ENCODE measurements around the gene SGMS2.
"Not testable (repeated sequence)": the region's sequence is repeated elsewhere in the genome, so short reads cannot be mapped to it uniquely, and the experiment has no call there.

SGMS2 gene

DNA sequence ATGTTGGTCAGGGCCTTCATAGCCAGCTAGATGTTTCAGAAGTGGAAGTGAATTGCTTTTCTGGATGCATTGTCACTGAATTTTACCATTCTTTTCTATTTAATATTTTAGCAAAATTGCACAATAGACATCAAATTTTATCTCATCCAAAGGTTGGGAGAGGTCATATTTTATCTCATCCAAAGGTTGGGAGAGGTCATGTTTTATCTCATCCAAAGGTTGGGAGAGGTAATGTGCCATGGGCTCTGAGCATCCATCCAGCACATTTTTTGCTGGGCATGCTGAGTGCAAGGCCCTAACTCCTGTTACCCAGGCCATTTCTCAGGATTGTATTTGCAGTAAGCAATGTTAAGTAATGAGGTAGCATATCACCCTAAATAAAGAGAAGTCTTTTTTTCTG is 91.9 kb downstream of the SGMS2 start:
- DNase-seq: no peak

GRCh38 chr4:107917500-107917899 is 92.8 kb downstream of the SGMS2 start:
- DNase-seq: no peak

DNA sequence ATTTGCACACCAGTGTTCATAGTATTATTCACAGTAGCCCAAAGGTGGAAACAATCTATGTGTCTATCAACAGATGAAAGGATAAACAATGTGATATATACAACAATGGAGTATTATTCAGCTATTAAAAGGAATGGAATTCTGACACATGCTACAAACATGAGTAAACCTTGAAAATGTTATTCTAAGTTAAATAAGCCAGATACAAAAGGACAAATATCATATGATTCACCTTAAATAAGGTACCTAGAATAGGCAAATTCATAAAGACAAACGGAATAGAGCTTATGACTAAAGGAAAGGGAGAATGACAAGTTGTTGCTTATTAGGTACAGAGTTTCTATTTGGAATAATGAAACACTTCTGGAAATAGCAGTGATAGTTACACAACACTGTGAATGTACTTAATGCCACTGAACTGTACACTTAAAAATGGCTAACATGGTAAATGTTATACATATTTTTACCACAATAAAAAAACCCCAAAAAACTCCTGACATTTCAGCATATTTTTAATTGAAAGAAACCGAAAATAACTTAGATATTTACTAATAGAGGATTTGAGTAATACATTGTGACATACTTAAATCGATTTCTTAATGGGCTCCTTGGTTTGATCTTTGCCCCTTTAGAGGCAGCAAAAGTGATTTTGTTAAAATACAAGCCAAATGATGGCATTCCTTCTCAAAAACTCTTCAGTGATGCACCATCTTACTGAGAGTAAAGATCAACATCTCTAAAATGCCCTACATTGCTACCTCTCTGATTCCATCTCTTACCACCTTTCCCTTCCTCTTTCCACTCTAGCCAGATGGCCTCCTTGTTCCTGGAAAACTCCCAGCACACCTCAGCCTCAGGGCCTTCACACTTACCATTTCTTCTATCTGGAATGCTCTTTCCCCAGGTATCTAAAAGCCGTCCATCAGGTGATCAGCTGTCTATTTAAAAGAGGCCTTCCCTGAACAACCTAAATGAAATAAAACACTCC is 98.0 kb downstream of the SGMS2 start:
- DNase-seq: no peak

DNA sequence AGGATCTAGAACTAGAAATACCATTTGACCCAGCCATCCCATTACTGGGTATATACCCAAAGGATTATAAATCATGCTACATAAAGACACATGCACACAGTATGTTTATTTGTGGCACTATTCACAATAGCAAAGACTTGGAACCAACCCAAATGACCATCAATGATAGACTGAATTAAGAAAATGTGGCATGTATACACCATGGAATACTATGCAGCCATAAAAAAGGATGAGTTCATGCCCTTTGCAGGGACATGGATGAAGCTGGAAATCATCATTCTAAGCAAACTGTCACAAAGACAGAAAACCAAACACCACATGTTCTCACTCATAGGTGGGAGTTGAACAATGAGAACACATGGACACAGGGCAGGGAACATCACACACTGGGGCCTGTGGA is 101.0 kb downstream of the SGMS2 start:
- DNase-seq: not testable (repeated sequence)

DNA sequence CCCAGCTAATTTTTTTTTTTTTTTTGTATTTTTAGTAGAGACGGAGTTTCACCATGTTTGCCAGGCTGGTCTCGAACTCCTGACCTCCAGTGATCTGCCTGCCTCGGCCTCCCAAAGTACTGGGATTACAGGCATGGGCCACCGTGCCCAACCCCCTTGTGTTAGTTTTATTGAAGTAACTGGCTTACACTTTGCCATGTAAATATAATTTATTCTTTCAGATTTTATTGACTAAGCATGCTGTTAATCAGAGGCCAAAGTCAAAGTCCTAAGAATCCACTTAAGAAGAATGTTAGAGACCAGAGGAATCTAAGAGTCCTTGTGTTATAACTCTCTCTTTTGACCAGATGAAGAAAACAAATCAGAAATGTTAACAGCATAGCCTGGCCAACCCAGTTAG is 102.1 kb downstream of the SGMS2 start:
- DNase-seq: not testable (repeated sequence)

GRCh38 chr4:107930821-107931774 is 106.4 kb downstream of the SGMS2 start, which contains the start of gene CYP2U1:
Gene CYP2U1 (plus strand): TSS chr4:107931549. CDS start chr4:107931644, 95 bp downstream.
- DNase-seq: no peak

- no peak for DNase-seq
Observed at GRCh38 chr4:107931775-107932321, 107.1 kb downstream of the SGMS2 start.

GRCh38 chr4:107935246-107935645 is 110.5 kb downstream of the SGMS2 start:
- no peak for DNase-seq

DNA sequence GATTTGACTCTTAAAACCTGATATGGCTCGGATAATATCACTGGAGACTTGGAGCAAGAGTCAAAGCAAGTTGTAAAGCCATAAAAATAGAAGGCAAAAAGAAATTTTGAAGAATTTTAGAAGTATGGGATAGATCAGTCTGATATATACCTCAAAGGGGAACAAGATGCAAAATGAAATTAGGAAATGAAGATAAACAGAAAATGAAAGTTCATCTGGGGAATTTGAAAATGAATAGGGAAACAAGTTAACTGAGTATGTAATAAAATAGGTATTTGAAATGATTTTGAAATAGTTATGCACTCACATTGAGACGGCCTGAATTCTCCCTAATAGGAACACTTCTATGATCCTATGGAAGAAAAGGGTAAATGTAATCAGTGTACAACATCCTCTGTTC is 112.3 kb downstream of the SGMS2 start:
- no peak for DNase-seq

DNA sequence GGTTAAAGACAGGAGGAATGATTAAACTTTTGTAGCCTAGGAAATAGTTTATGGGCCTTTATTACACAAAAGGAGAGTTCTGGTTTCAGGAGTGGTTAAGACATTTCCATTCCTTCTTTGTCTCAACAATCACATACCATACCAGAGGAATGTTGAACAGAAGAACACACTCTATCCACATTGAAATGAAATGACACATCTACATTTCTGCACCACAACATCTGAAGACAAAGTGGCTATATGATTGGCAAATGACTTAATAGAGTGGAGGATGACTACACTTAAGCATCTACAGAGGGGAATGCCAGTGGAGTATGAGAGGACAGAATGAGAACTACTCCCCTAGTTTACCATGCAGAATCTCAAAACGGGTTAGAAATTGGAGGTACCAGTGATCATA is 114.6 kb downstream of the SGMS2 start:
- DNase-seq: no peak

GRCh38 chr4:107945809-107946208 is 121.1 kb downstream of the SGMS2 start:
- no peak for DNase-seq

GRCh38 chr4:107950746-107951540 is 126.2 kb downstream of the SGMS2 start:
- DNase-seq: no peak

DNA sequence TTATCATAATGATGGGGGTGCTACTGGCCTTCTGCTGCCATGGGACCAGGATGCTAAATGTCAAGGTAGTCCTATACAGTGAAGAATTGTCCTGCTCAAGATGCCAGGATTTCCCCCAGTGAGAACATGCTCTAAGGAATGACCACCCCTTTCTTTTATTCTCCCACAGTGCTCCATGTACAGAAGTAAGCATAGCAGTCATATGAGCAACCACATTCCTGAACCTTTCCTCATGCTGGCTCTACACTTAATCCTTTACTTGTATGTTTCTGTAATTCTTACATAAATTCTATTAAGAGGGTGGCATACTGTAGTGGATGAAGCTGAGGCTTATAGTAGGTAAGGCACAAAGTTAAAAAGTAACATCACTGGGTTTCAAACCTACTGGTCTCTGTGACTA is 126.8 kb downstream of the SGMS2 start:
- no peak for DNase-seq

DNA sequence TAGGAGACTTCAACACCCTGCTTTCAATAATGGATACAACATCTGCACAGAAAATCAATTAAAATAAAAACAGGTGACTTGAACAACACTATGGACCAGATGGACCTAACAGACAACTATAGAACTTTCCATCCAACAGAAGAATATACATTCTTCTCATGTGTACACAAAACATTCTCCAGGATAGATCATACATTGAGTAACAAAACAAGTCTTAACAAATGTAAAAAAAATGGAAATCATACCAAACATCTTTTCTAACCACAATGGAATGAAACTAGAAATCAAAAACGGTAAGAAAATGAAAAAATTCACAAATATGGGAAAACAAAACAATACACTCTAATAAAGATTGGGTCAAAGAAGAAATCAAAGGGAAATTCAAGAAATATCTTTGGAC is 131.3 kb downstream of the SGMS2 start:
- DNase-seq: no peak
